Measurements from ENCODE around the gene RIBC2.

DNA sequence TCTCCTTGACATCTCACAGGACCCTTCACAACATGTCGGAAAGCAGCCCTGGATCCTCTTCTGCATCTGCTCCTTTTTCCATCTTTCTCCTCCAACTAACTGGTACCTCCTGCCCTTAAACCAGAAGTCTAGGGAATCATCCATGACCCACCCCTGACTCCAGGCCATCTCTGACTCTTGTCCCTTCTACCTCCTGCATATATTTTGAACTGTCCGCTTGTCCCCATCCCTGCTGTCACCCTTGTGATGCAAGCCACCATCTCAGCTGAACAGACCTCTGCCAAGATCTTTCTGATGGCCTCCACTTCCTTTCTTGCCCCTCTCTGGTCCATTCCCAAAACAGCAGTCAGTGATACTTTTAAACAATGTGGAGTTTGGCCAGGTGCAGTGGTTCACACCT, 7.0 kb downstream of the RIBC2 start:
- TF ChIP-seq, protein P1, sequence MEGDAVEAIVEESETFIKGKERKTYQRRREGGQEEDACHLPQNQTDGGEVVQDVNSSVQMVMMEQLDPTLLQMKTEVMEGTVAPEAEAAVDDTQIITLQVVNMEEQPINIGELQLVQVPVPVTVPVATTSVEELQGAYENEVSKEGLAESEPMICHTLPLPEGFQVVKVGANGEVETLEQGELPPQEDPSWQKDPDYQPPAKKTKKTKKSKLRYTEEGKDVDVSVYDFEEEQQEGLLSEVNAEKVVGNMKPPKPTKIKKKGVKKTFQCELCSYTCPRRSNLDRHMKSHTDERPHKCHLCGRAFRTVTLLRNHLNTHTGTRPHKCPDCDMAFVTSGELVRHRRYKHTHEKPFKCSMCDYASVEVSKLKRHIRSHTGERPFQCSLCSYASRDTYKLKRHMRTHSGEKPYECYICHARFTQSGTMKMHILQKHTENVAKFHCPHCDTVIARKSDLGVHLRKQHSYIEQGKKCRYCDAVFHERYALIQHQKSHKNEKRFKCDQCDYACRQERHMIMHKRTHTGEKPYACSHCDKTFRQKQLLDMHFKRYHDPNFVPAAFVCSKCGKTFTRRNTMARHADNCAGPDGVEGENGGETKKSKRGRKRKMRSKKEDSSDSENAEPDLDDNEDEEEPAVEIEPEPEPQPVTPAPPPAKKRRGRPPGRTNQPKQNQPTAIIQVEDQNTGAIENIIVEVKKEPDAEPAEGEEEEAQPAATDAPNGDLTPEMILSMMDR (IDR thresholded peaks at IDR 0.05): no peak
- TF ChIP-seq POLR2AphosphoS5 (IDR thresholded peaks at IDR 0.05) (no peak), POLR2A (IDR thresholded peaks at IDR 0.05) (no peak), EP300 (IDR thresholded peaks at IDR 0.05; ENCODE audit: low read depth) (no peak)
